PC-9 (cell line): ENCODE measurements around the gene SLC22A4. TPM values are rescaled to one million over a fixed set of nuclear protein-coding genes. Genes with fewer than 3 reads are reported as not detected.
A peak's percentile ranks its signal among the peaks of the same experiment; 100 is the strongest.

Experiments
- BruUV-seq: library from RNA; stranded (reverse); fragments of 400-500 nt; replicated peaks from 2 replicates; lab custom pipeline; 2021; lab: Mats Ljungman, UMichigan
- CTCF ChIA-PET: fragments of 300-600 bp; sonication (Branson Sonifier 250); formaldehyde crosslinking; loops from one replicate; lab custom pipeline; 2022; ENCODE audit warnings: antibody characterized with exemption; lab: Charles Lee
- POLR2A ChIA-PET: fragments of 300-600 bp; sonication (Branson Sonifier 250); formaldehyde crosslinking; loops from one replicate; lab custom pipeline; 2022; ENCODE audit warnings: antibody characterized with exemption; ENCODE audit not compliant: unreplicated experiment; lab: Charles Lee
- DNase-seq, 2 experiments: peaks; one replicate each; pipeline versions ENCODE4 v3.0.0 to v3.0.0-alpha.2; 2015 to 2022; ENCODE audit warnings: mixed read lengths in 1 of 2
- H2AFZ ChIP-seq: fragments of 200-600 bp; sonication (generic); 2 replicates; pipeline ENCODE4 v1.8.1; 2017; ENCODE audit warnings: antibody characterized with exemption
- H3F3A ChIP-seq: fragments of 200-600 bp; sonication (generic); 2 replicates; pipeline ENCODE4 v1.8.1; 2017; ENCODE audit warnings: antibody characterized with exemption, mild to moderate bottlenecking, low read depth; ENCODE audit not compliant: insufficient read depth
- H3K27ac ChIP-seq: fragments of 200-600 bp; sonication (generic); 2 replicates; pipeline ENCODE4 v1.6.1; 2016; ENCODE audit warnings: mixed run types
- H3K27me3 ChIP-seq: fragments of 200-600 bp; sonication (generic); 2 replicates; pipeline ENCODE4 v1.6.1; 2016; ENCODE audit warnings: low read depth, mixed run types; ENCODE audit not compliant: insufficient read depth
- H3K36me3 ChIP-seq: fragments of 200-600 bp; sonication (generic); 2 replicates; pipeline ENCODE4 v1.6.1; 2016; ENCODE audit warnings: low read depth, mixed run types
- H3K4me1 ChIP-seq: fragments of 200-600 bp; sonication (generic); replicated peaks from 2 replicates; pipeline ENCODE4 v1.6.1; 2016; ENCODE audit warnings: mixed run types; ENCODE audit not compliant: insufficient read depth
- H3K4me2 ChIP-seq: fragments of 200-600 bp; sonication (generic); 2 replicates; pipeline ENCODE4 v1.6.1; 2017; ENCODE audit warnings: mixed run types
- H3K4me3 ChIP-seq: fragments of 200-600 bp; sonication (generic); 2 replicates; pipeline ENCODE4 v1.6.1; 2016; ENCODE audit warnings: mixed run types
- H3K79me2 ChIP-seq: fragments of 200-600 bp; sonication (generic); 2 replicates; pipeline ENCODE4 v1.6.1; 2017; ENCODE audit warnings: low read depth, mixed run types
- H3K9me2 ChIP-seq: fragments of 200-600 bp; sonication (generic); 2 replicates; pipeline ENCODE4 v1.8.1; 2017; ENCODE audit warnings: mild to moderate bottlenecking; ENCODE audit not compliant: insufficient read depth
- H3K9me3 ChIP-seq: fragments of 200-600 bp; sonication (generic); 2 replicates; pipeline ENCODE4 v1.8.1; 2016; ENCODE audit warnings: low read depth; ENCODE audit not compliant: insufficient read depth
- H4K20me1 ChIP-seq: fragments of 200-600 bp; sonication (generic); 2 replicates; pipeline ENCODE4 v1.8.1; 2017; ENCODE audit not compliant: insufficient read depth
- CTCF ChIP-seq: fragments of 200-600 bp; sonication (generic); conservative IDR thresholded peaks from 2 replicates; pipeline ENCODE4 v1.6.1; 2017; ENCODE audit warnings: mixed run types, antibody characterized with exemption, mild to moderate bottlenecking, moderate library complexity
- EZH2 ChIP-seq: fragments of 200-600 bp; sonication (generic); IDR thresholded peaks from 2 replicates; pipeline ENCODE4 v1.8.0; 2017; ENCODE audit warnings: antibody characterized with exemption, low read depth
- intact Hi-C: fragments of 100-400 bp; cut with micrococcal nuclease; formaldehyde crosslinking; loops from one replicate; pipeline ENCODE4 v1.10.0; 2022; ENCODE audit not compliant: unreplicated experiment
- total RNA-seq: library from RNA; stranded (reverse); gene quantifications from 2 replicates; pipeline ENCODE4 v1.2.3, GENCODE V29; 2021

The SLC22A4 gene
- total RNA-seq, 1 experiment from 2014 or later = 4.2 TPM

GRCh38 chr5:132327252-132327955 lies 33.2 kb downstream of the SLC22A4 start:
- H3K27me3 ChIP-seq = no peaks in the 10 kb centered on the region
- H3K27ac ChIP-seq = no peak overlapping the region
- H3K9me3 ChIP-seq = no peaks in the 10 kb centered on the region
- no peaks in the 10 kb centered on the region for H3K36me3 ChIP-seq
- no peaks in the 10 kb centered on the region for H3F3A ChIP-seq
- H3K4me1 ChIP-seq = no peaks in the 10 kb centered on the region
- no peak overlapping the region for H3K4me2 ChIP-seq
- ChIA-PET CTCF (no interaction called here), POLR2A (no interaction called here)
- no peak for TF ChIP-seq CTCF
- no peak for TF ChIP-seq EZH2
- intact Hi-C loops = no loop called here
- no peak overlapping the region for H2AFZ ChIP-seq
- no peaks in the 10 kb centered on the region for H4K20me1 ChIP-seq
- no TSS peak for BruUV-seq
- no peak for DNase-seq
- H3K79me2 ChIP-seq = no peaks in the 10 kb centered on the region
- no peak overlapping the region for H3K4me3 ChIP-seq
- H3K9me2 ChIP-seq = no peaks in the 10 kb centered on the region

GRCh38 chr5:132334812-132335211 lies 40.6 kb downstream of the SLC22A4 start:
- Histone ChIP-seq H3K9me3 (no peaks in the 10 kb centered on the region), H3K4me1 (peaks cover 9% of the 10 kb centered on the region; the same call in 1 of the 2 replicates), H3K4me2 (no peak overlapping the region), H3K79me2 (no peaks in the 10 kb centered on the region), H3F3A (peaks cover 4% of the 10 kb centered on the region; the same call in 1 of the 2 replicates), H3K27me3 (no peaks in the 10 kb centered on the region), H3K9me2 (no peaks in the 10 kb centered on the region), H3K36me3 (no peaks in the 10 kb centered on the region), H3K27ac (no peak overlapping the region), H3K4me3 (no peak overlapping the region), H4K20me1 (no peaks in the 10 kb centered on the region), H2AFZ (no peak overlapping the region)
- peak in 1 of 2 experiments; percentile 63 for DNase-seq
- TF ChIP-seq CTCF (no peak), EZH2 (no peak)
- intact Hi-C loops = no loop called here
- no TSS peak for BruUV-seq
- CTCF ChIA-PET = no interaction called here
- POLR2A ChIA-PET = no interaction called here

GRCh38 chr5:132335402-132335801 lies 41.2 kb downstream of the SLC22A4 start:
- Histone ChIP-seq H2AFZ (no peak overlapping the region), H3K27me3 (no peaks in the 10 kb centered on the region), H3K9me2 (no peaks in the 10 kb centered on the region), H3F3A (peaks cover 4% of the 10 kb centered on the region; the same call in 1 of the 2 replicates), H3K4me3 (no peak overlapping the region), H3K79me2 (no peaks in the 10 kb centered on the region), H4K20me1 (no peaks in the 10 kb centered on the region), H3K27ac (no peak overlapping the region), H3K4me2 (no peak overlapping the region), H3K4me1 (peaks cover 9% of the 10 kb centered on the region; the same call in 1 of the 2 replicates), H3K36me3 (no peaks in the 10 kb centered on the region), H3K9me3 (no peaks in the 10 kb centered on the region)
- ChIA-PET CTCF (no interaction called here), POLR2A (no interaction called here)
- intact Hi-C loops = no loop called here
- no peak for DNase-seq
- no TSS peak for BruUV-seq
- TF ChIP-seq CTCF (no peak), EZH2 (no peak)
